GM21423 (cell line): ENCODE data around the gene TMC7.

Experiments used
- ATAC-seq: cut with Tn5 transposase; IDR thresholded peaks from one replicate; pipeline ENCODE4 v1.9.1; 2021; ENCODE audit warnings: mild to moderate bottlenecking, moderate library complexity; ENCODE audit not compliant: unreplicated experiment

The TMC7 gene

GRCh38 chr16:19021747-19022146 is 38.0 kb downstream of the TMC7 start:
- ATAC-seq: no peak

- ATAC-seq: no peak
Measured at GRCh38 chr16:19027416-19027815, 43.7 kb downstream of the TMC7 start.

- no peak for ATAC-seq
Measured at GRCh38 chr16:19029980-19030379, 46.2 kb downstream of the TMC7 start.

GRCh38 chr16:19031738-19032137 is 48.0 kb downstream of the TMC7 start:
- ATAC-seq: no peak

GRCh38 chr16:19033761-19034160 is 50.0 kb downstream of the TMC7 start:
- ATAC-seq: no peak

GRCh38 chr16:19040400-19040799 is 56.7 kb downstream of the TMC7 start:
- no peak for ATAC-seq

GRCh38 chr16:19044769-19045168 is 61.0 kb downstream of the TMC7 start:
- no peak for ATAC-seq

- ATAC-seq: no peak
Measured at GRCh38 chr16:19046062-19046461, 62.3 kb downstream of the TMC7 start.

- ATAC-seq: no peak
Measured at GRCh38 chr16:19062706-19063105, 79.0 kb downstream of the TMC7 start.

GRCh38 chr16:19066988-19067348 is 83.2 kb downstream of the TMC7 start:
- ATAC-seq: no peak

GRCh38 chr16:19067349-19068236 is 83.9 kb downstream of the TMC7 start, which contains the start of gene COQ7:
Gene COQ7, plus strand, starts transcription at chr16:19067614. Its CDS starts 51 bp downstream, at chr16:19067665.
- ATAC-seq: peak; percentile 87

GRCh38 chr16:19068237-19068815 is 84.6 kb downstream of the TMC7 start:
- ATAC-seq: no peak

- ATAC-seq: no peak
Measured at GRCh38 chr16:19071811-19072777, 88.4 kb downstream of the TMC7 start.

- no peak for ATAC-seq
Measured at GRCh38 chr16:19073344-19073743, 89.6 kb downstream of the TMC7 start.

- ATAC-seq: no peak
Measured at GRCh38 chr16:19073863-19074262, 90.1 kb downstream of the TMC7 start.

GRCh38 chr16:19075511-19075910 is 91.8 kb downstream of the TMC7 start:
- no peak for ATAC-seq

- no peak for ATAC-seq
Measured at GRCh38 chr16:19077879-19078278, 94.1 kb downstream of the TMC7 start.

GRCh38 chr16:19083670-19084069 is 99.9 kb downstream of the TMC7 start:
- ATAC-seq: no peak

GRCh38 chr16:19084139-19084538 is 100.4 kb downstream of the TMC7 start:
- no peak for ATAC-seq

- ATAC-seq: no peak
Measured at GRCh38 chr16:19084879-19085278, 101.1 kb downstream of the TMC7 start.

GRCh38 chr16:19085679-19086200 is 102.0 kb downstream of the TMC7 start:
- no peak for ATAC-seq
